GM23338 (cell line): ENCODE measurements around the gene WSCD1. TPM values are rescaled to one million over a fixed set of nuclear protein-coding genes. Genes with fewer than 3 reads are reported as not detected.

Source experiments
- ATAC-seq: fragments of 200-7000 bp; cut with Tn5 transposase; 3 replicates; pipeline ENCODE4 v1.9.1; 2020
- DNase-seq: peaks from one replicate; pipeline ENCODE4 v3.0.0-alpha.2; 2015; ENCODE audit warnings: low spot score
- H2AFZ ChIP-seq: fragments of 200-600 bp; sonication (generic); 2 replicates; pipeline ENCODE4 v1.8.0; 2016; ENCODE audit warnings: antibody characterized with exemption, mild to moderate bottlenecking, moderate library complexity
- H3F3A ChIP-seq: fragments of 200-600 bp; sonication (generic); replicated peaks from 2 replicates; pipeline ENCODE4 v1.8.0; 2017; ENCODE audit warnings: antibody characterized with exemption, mixed run types, low read depth
- H3K27ac ChIP-seq: fragments of 200-600 bp; sonication (generic); 2 replicates; pipeline ENCODE4 v1.6.1; 2016; ENCODE audit warnings: low read depth
- H3K27me3 ChIP-seq: fragments of 200-600 bp; sonication (generic); 2 replicates; pipeline ENCODE4 v1.8.0; 2016; ENCODE audit warnings: mild to moderate bottlenecking, mixed run types, moderate library complexity; ENCODE audit not compliant: insufficient read depth
- H3K36me3 ChIP-seq: fragments of 200-600 bp; sonication (generic); 2 replicates; pipeline ENCODE4 v1.8.0; 2016; ENCODE audit warnings: mild to moderate bottlenecking; ENCODE audit not compliant: insufficient read depth
- H3K4me1 ChIP-seq: fragments of 200-600 bp; sonication (generic); 2 replicates; pipeline ENCODE4 v1.8.0; 2016; ENCODE audit warnings: mild to moderate bottlenecking, moderate library complexity; ENCODE audit not compliant: insufficient read depth
- H3K4me2 ChIP-seq: fragments of 200-600 bp; sonication (generic); 2 replicates; pipeline ENCODE4 v1.7.1; 2017; ENCODE audit warnings: mixed run types
- H3K4me3 ChIP-seq: fragments of 200-600 bp; sonication (generic); 2 replicates; pipeline ENCODE4 v1.6.1; 2016; ENCODE audit warnings: mixed run types
- H3K79me2 ChIP-seq: fragments of 200-600 bp; sonication (generic); replicated peaks from 2 replicates; pipeline ENCODE4 v1.8.0; 2017; ENCODE audit warnings: mild to moderate bottlenecking; ENCODE audit not compliant: insufficient read depth
- H3K9me2 ChIP-seq: fragments of 200-600 bp; sonication (generic); 2 replicates; pipeline ENCODE4 v1.8.0; 2017; ENCODE audit not compliant: insufficient read depth
- H4K20me1 ChIP-seq: fragments of 200-600 bp; sonication (generic); replicated peaks from 2 replicates; pipeline ENCODE4 v1.8.0; 2017; ENCODE audit warnings: mild to moderate bottlenecking; ENCODE audit not compliant: insufficient read depth
- H3K27ac Mint-ChIP-seq: 2 replicates; pipeline ENCODE4 v1.8.0; 2020; ENCODE audit warnings: inconsistent platforms, mild to moderate bottlenecking, moderate library complexity, mixed read lengths
- H3K27me3 Mint-ChIP-seq: 3 replicates; pipeline ENCODE4 v1.8.0; 2022; ENCODE audit warnings: low read depth, mild to moderate bottlenecking, moderate library complexity, mixed read lengths, inconsistent platforms; ENCODE audit not compliant: insufficient read depth, poor library complexity
- H3K36me3 Mint-ChIP-seq: 3 replicates; pipeline ENCODE4 v1.8.0; 2021; ENCODE audit warnings: low read depth, mild to moderate bottlenecking, inconsistent platforms, moderate library complexity, mixed read lengths
- H3K4me1 Mint-ChIP-seq: 3 replicates; pipeline ENCODE4 v1.8.0; 2020; ENCODE audit warnings: mild to moderate bottlenecking, inconsistent platforms, mixed read lengths
- H3K4me3 Mint-ChIP-seq: 3 replicates; pipeline ENCODE4 v1.8.0; 2021; ENCODE audit warnings: moderate library complexity, mild to moderate bottlenecking, inconsistent platforms, mixed read lengths
- H3K9me3 Mint-ChIP-seq: 3 replicates; pipeline ENCODE4 v1.8.0; 2020; ENCODE audit warnings: moderate library complexity, mild to moderate bottlenecking, inconsistent platforms, mixed read lengths
- EZH2phosphoT487 ChIP-seq: fragments of 200-600 bp; sonication (generic); IDR thresholded peaks from one replicate; pipeline ENCODE4 v1.8.1; 2018; ENCODE audit warnings: antibody characterized with exemption; ENCODE audit not compliant: unreplicated experiment
- JUNB ChIP-seq: IDR thresholded peaks from one replicate; pipeline ENCODE4 v1.6.1; 2016; ENCODE audit warnings: antibody characterized with exemption; ENCODE audit not compliant: unreplicated experiment
- STAT1 ChIP-seq: IDR thresholded peaks from one replicate; pipeline ENCODE4 v1.6.1; 2016; ENCODE audit warnings: antibody characterized with exemption; ENCODE audit not compliant: unreplicated experiment
- ZNF114 ChIP-seq: fragments of 250-450 bp; sonication (Bioruptor Pico); IDR thresholded peaks from 2 replicates; pipeline ENCODE4 v1.5.0; 2020; ENCODE audit warnings: mild to moderate bottlenecking, moderate library complexity
- ZNF462 ChIP-seq: fragments of 250-450 bp; sonication (Bioruptor Pico); IDR thresholded peaks from 2 replicates; pipeline ENCODE4 v1.5.0; 2020; ENCODE audit warnings: mild to moderate bottlenecking, moderate library complexity
- polyA plus RNA-seq: library from polyadenylated mRNA; unstranded; fragments of >200 nt; fragmentation: Nextera tagmentation; extraction: Ambion mirVana; gene quantifications from 2 replicates; pipeline ENCODE4 v1.2.1, GENCODE V29; 2016
- total RNA-seq: library from RNA; depleted of rRNA; stranded (reverse); fragments of >200 nt; shearing (Covaris generic); gene quantifications from 2 replicates; pipeline ENCODE4 v1.2.3, GENCODE V29; 2014
- TF ChIP-seq, protein P1 (sequence below): IDR thresholded peaks from 2 replicates; pipeline ENCODE4 v1.6.1; 2016; ENCODE audit warnings: antibody characterized with exemption
- TF ChIP-seq, protein P2 (sequence below): IDR thresholded peaks from one replicate; pipeline ENCODE4 v1.6.1; 2018; ENCODE audit warnings: antibody characterized with exemption; ENCODE audit not compliant: unreplicated experiment

WSCD1 gene
- total and polyA plus RNA-seq, 2 experiments from 2014 or later = 6.1 to 38.9 TPM

GRCh38 chr17:6072157-6072556, 2.0 kb downstream of the WSCD1 start:
- Histone ChIP-seq H4K20me1 (no peaks in the 10 kb centered on the region; the same call in 1 of the 2 replicates), H3K27ac (no peak overlapping the region), H3K4me1 (no peaks in the 10 kb centered on the region; the same call in 1 of the 2 replicates), H3K27me3 (peaks cover 26% of the 10 kb centered on the region), H3K36me3 (no peaks in the 10 kb centered on the region), H3K4me2 (peak overlapping the region; percentile 95; the same call in 1 of the 2 replicates), H3K4me3 (peak overlapping the region; percentile 86; the same call in 1 of the 2 replicates), H3K79me2 (peaks cover 20% of the 10 kb centered on the region; the same call in 1 of the 2 replicates), H2AFZ (no peak overlapping the region), H3F3A (no peaks in the 10 kb centered on the region), H3K9me2 (no peaks in the 10 kb centered on the region)
- DNase-seq (no peak), ATAC-seq (no peak)
- Mint-ChIP-seq H3K27me3 (peaks cover 22% of the 10 kb centered on the region), H3K36me3 (no peaks in the 10 kb centered on the region; the same call in 2 of the 3 replicates), H3K27ac (no peak overlapping the region), H3K4me3 (peak overlapping the region; percentile 83; the same call in 2 of the 3 replicates), H3K9me3 (peaks cover 2% of the 10 kb centered on the region; the same call in 2 of the 3 replicates), H3K4me1 (peaks cover 43% of the 10 kb centered on the region)
- no peak for TF ChIP-seq STAT1
- no peak for TF ChIP-seq EZH2phosphoT487
- TF ChIP-seq, protein P1, sequence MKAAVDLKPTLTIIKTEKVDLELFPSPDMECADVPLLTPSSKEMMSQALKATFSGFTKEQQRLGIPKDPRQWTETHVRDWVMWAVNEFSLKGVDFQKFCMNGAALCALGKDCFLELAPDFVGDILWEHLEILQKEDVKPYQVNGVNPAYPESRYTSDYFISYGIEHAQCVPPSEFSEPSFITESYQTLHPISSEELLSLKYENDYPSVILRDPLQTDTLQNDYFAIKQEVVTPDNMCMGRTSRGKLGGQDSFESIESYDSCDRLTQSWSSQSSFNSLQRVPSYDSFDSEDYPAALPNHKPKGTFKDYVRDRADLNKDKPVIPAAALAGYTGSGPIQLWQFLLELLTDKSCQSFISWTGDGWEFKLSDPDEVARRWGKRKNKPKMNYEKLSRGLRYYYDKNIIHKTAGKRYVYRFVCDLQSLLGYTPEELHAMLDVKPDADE = no peak
- no peak for TF ChIP-seq JUNB
- TF ChIP-seq ZNF462 = no peak
- no peak for TF ChIP-seq ZNF114 (CRISPR knock-in tag)
- TF ChIP-seq, protein P2, sequence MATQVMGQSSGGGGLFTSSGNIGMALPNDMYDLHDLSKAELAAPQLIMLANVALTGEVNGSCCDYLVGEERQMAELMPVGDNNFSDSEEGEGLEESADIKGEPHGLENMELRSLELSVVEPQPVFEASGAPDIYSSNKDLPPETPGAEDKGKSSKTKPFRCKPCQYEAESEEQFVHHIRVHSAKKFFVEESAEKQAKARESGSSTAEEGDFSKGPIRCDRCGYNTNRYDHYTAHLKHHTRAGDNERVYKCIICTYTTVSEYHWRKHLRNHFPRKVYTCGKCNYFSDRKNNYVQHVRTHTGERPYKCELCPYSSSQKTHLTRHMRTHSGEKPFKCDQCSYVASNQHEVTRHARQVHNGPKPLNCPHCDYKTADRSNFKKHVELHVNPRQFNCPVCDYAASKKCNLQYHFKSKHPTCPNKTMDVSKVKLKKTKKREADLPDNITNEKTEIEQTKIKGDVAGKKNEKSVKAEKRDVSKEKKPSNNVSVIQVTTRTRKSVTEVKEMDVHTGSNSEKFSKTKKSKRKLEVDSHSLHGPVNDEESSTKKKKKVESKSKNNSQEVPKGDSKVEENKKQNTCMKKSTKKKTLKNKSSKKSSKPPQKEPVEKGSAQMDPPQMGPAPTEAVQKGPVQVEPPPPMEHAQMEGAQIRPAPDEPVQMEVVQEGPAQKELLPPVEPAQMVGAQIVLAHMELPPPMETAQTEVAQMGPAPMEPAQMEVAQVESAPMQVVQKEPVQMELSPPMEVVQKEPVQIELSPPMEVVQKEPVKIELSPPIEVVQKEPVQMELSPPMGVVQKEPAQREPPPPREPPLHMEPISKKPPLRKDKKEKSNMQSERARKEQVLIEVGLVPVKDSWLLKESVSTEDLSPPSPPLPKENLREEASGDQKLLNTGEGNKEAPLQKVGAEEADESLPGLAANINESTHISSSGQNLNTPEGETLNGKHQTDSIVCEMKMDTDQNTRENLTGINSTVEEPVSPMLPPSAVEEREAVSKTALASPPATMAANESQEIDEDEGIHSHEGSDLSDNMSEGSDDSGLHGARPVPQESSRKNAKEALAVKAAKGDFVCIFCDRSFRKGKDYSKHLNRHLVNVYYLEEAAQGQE = no peak
